GM20000 (cell line): ENCODE measurements around the gene ZNF534.
A peak's percentile ranks its signal among the peaks of the same experiment; 100 is the strongest.

Experiments
- DNase-seq: peaks from one replicate; pipeline ENCODE4 v3.0.0; 2012; ENCODE audit warnings: low spot score
- CTCF ChIP-seq: IDR thresholded peaks from 2 replicates; pipeline ENCODE4 v1.5.1; 2012; ENCODE audit warnings: mild to moderate bottlenecking, control low read depth; ENCODE audit errors: extremely low read depth, missing control alignments

The ZNF534 gene

GRCh38 chr19:52428937-52429336 is at the start of gene ZNF534:
TSS of gene ZNF534 (plus strand) at chr19:52429148. CDS start at chr19:52431475, 2,327 bp downstream.
- DNase-seq: no peak
- no peak for TF ChIP-seq CTCF

GRCh38 chr19:52391135-52391534 is 37.8 kb upstream of the ZNF534 start:
- TF ChIP-seq CTCF: no peak
- no peak for DNase-seq

GRCh38 chr19:52397310-52398080 is 31.5 kb upstream of the ZNF534 start, which contains the start of gene ZNF528:
TSS of gene ZNF528 (plus strand) at chr19:52397849. CDS start at chr19:52402014, 4,165 bp downstream.
- DNase-seq: peak; percentile 89
- no peak for TF ChIP-seq CTCF

- DNase-seq: peak; percentile 21
- no peak for TF ChIP-seq CTCF
Measured at GRCh38 chr19:52398081-52398441, 30.9 kb upstream of the ZNF534 start.

GRCh38 chr19:52410276-52410675 is 18.7 kb upstream of the ZNF534 start:
- DNase-seq: no peak
- no peak for TF ChIP-seq CTCF

DNA sequence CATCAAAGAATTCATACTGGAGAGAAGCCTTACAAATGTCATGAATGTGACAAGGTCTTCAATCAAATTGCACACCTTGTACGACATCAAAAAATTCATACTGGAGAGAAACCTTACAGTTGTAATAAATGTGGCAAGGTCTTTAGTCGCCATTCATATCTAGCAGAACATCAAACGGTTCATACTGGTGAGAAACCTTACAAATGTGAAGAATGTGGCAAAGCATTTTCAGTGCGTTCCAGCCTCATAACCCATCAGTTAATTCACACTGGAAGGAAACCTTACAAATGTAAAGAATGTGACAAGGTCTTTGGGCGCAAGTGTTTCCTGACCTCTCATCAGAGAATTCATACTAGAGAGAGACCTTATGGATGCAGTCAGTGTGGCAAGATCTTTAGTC is 13.2 kb upstream of the ZNF534 start:
- no peak for TF ChIP-seq CTCF
- no peak for DNase-seq

DNA sequence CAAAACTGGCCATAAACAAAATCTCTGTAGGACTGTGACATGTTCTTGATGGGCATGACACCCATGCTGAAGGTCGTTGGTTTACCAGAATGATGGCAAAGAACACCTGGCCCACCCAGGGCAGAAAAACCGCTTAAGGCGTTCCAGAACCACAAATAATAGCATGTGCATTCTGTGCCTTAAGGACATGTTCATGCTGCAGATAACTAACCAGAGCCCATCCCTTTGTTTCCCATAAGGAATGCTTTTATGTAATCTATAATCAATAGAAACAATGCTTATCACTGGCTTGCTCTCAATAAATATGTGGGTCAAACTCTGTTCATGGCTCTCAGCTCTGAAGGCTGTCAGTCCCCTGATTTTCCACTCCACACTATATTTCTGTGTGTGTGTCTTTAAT is 13.2 kb downstream of the ZNF534 start:
- no peak for TF ChIP-seq CTCF
- DNase-seq: no peak
